ENCODE measurements around the gene PLA2G1B.

DNA sequence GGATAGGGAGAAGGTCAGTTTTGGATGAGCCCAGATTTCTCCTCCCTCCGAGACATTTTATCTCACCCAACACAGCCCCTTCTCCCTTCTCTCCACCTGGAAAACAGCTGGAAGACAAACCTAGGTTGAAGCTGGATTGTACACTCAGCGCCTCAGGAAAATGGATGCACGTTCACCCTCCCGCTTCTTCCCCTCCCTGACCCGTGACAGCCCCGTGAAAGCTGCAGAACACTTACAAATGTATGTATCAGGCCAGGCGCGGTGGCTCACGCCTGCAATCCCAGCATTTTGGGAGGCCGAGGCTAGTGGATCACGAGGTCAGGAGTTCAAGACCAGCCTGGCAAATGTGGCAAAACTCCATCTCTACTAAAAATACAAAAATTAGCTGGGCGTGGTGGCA is 40.1 kb downstream of the PLA2G1B start:
- no peak for TF ChIP-seq EZH2 (IDR thresholded peaks at IDR 0.05; ENCODE audit: borderline replicate concordance, low read depth, low read length, poor library complexity, severe bottlenecking)
- TF ChIP-seq, protein P1, sequence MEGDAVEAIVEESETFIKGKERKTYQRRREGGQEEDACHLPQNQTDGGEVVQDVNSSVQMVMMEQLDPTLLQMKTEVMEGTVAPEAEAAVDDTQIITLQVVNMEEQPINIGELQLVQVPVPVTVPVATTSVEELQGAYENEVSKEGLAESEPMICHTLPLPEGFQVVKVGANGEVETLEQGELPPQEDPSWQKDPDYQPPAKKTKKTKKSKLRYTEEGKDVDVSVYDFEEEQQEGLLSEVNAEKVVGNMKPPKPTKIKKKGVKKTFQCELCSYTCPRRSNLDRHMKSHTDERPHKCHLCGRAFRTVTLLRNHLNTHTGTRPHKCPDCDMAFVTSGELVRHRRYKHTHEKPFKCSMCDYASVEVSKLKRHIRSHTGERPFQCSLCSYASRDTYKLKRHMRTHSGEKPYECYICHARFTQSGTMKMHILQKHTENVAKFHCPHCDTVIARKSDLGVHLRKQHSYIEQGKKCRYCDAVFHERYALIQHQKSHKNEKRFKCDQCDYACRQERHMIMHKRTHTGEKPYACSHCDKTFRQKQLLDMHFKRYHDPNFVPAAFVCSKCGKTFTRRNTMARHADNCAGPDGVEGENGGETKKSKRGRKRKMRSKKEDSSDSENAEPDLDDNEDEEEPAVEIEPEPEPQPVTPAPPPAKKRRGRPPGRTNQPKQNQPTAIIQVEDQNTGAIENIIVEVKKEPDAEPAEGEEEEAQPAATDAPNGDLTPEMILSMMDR (conservative IDR thresholded peaks at IDR 0.05; ENCODE audit: low read depth, low read length), result no peak

Data from A673 (cell line).